ENCODE data around the gene TGFB3.

DNA sequence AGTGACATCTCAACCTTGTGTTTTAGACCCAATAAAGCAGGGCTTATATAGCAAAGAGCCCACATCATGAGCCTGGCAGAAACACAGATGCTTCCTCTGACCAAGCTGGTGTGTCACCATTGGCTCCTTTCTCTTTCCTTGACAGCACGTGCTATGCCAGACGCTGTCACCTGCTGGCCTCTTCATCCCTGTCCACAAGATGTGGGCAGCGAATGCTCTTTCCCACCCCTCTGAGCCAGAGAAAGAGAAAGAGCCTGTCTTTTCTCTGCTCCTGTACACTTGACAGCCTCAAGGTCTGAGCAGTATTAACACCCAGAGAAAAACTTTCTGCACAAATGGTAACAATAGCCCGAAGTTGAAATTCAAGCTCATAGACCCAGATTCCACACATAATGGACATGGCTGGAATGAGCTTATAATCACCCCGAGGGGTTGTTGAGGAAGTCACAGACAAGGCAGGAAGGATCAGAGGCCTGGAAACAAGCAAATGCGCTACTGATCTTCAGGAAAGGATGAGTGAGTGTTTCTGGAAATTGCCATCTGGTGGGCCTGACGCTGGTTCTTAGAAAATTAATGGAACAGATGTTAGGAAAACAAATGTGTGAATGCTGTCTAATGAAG, 8.9 kb downstream of the TGFB3 start:
- TF ChIP-seq, protein P1, sequence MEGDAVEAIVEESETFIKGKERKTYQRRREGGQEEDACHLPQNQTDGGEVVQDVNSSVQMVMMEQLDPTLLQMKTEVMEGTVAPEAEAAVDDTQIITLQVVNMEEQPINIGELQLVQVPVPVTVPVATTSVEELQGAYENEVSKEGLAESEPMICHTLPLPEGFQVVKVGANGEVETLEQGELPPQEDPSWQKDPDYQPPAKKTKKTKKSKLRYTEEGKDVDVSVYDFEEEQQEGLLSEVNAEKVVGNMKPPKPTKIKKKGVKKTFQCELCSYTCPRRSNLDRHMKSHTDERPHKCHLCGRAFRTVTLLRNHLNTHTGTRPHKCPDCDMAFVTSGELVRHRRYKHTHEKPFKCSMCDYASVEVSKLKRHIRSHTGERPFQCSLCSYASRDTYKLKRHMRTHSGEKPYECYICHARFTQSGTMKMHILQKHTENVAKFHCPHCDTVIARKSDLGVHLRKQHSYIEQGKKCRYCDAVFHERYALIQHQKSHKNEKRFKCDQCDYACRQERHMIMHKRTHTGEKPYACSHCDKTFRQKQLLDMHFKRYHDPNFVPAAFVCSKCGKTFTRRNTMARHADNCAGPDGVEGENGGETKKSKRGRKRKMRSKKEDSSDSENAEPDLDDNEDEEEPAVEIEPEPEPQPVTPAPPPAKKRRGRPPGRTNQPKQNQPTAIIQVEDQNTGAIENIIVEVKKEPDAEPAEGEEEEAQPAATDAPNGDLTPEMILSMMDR (IDR thresholded peaks at IDR 0.05), result no peak
- no peak for TF ChIP-seq EZH2phosphoT487 (IDR thresholded peaks at IDR 0.05)

Data from neural progenitor cell (in vitro differentiated cells).